ENCODE measurements around the gene PLPP4. TPM values are rescaled to one million over a fixed set of nuclear protein-coding genes. Genes with fewer than 3 reads are reported as not detected.

Gene PLPP4
- total and polyA plus RNA-seq, 2 experiments from 2014 or later: 30.0 to 34.4 TPM

DNA sequence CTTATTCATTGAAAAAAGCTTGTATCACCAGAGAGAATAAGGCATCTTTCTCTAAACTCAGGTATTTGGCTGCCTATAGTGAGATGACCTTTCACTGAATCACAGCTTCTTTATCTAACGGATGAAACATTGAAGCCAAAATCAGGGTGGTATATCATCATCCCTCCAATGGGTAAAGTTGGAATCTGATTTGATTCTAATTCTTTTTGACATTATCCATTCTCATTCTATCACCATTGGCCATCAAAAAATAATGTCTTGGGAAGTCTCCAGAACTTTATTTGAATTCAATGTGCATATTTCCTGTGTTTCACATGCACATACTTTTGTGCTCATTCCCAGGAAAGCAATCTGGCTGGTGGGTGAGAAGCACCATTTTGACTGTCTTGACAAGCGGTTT is 95.2 kb downstream of the PLPP4 start:
- Histone ChIP-seq H3K27me3 (replicated peaks; ENCODE audit: insufficient read depth) (no peaks in the 10 kb centered on the region), H3K4me2 (ENCODE audit: unreplicated experiment) (no peak overlapping the region), H3K79me2 (ENCODE audit: insufficient read depth) (no peaks in the 10 kb centered on the region), H4K20me1 (ENCODE audit: insufficient read depth) (no peaks in the 10 kb centered on the region), H3K9ac (no peak overlapping the region), H3K9me3 (ENCODE audit: low read depth) (no peaks in the 10 kb centered on the region), H3K27ac (no peak overlapping the region), H2AFZ (no peak overlapping the region), H3F3A (ENCODE audit: insufficient read depth) (no peaks in the 10 kb centered on the region), H3K9me2 (ENCODE audit: insufficient read depth) (no peaks in the 10 kb centered on the region), H3K4me1 (ENCODE audit: insufficient read depth) (no peaks in the 10 kb centered on the region), H3K36me3 (ENCODE audit: low read depth) (no peaks in the 10 kb centered on the region), H3K4me3 (no peak overlapping the region)
- no peak for TF ChIP-seq EZH2 (IDR thresholded peaks at IDR 0.05; ENCODE audit: insufficient read depth, poor library complexity, severe bottlenecking)
- DNase-seq: no peak
- in situ Hi-C loops (cut with MboI): no loop called here
- WGBS, 2 experiments (ENCODE audit: low coverage in 1 of 2, low lambda C conversion rate in 2 of 2, missing lambda C conversion rate in 2 of 2): 63 to 67% methylated on average over 2 of the region's 2 CpGs

DNA sequence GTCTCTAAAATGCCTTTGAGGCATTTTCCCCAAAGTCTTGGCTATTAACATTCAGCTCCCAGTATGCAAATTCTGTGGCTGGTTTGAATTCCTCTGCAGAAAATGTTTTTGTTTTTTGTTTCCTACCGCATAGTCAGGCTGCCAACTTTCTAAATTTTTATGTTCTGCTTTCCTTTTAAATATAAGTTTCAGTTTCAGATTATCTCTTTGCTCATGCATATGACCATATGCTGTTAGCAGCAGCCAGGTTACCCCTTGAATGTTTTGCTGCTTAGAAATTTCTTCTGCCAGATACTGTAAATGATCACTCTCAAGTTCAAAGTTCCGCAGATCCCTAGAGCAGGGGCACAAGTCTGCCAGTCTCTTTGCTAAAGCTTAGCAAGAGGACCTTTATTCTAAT is 96.9 kb downstream of the PLPP4 start:
- no peaks in the 10 kb centered on the region for H3K27me3 ChIP-seq (replicated peaks; ENCODE audit: insufficient read depth)
- no peaks in the 10 kb centered on the region for H3K79me2 ChIP-seq (ENCODE audit: insufficient read depth)
- no peaks in the 10 kb centered on the region for H4K20me1 ChIP-seq (ENCODE audit: insufficient read depth)
- H3F3A ChIP-seq (ENCODE audit: insufficient read depth): no peaks in the 10 kb centered on the region
- no peak for DNase-seq
- H3K9me3 ChIP-seq (ENCODE audit: low read depth): no peaks in the 10 kb centered on the region
- WGBS, 2 experiments (ENCODE audit: low coverage in 1 of 2, low lambda C conversion rate in 2 of 2, missing lambda C conversion rate in 2 of 2): 65 to 68% methylated on average over 2 of the region's 2 CpGs
- no peaks in the 10 kb centered on the region for H3K36me3 ChIP-seq (ENCODE audit: low read depth)
- H3K9ac ChIP-seq: no peak overlapping the region
- in situ Hi-C loops (cut with MboI): no loop called here
- no peaks in the 10 kb centered on the region for H3K4me1 ChIP-seq (ENCODE audit: insufficient read depth)
- TF ChIP-seq EZH2phosphoT487 (IDR thresholded peaks at IDR 0.05; ENCODE audit: insufficient read depth, low read depth) (no peak), EZH2 (IDR thresholded peaks at IDR 0.05; ENCODE audit: insufficient read depth, poor library complexity, severe bottlenecking) (no peak)
- H3K4me3 ChIP-seq: no peak overlapping the region
- no peak overlapping the region for H3K27ac ChIP-seq
- no peaks in the 10 kb centered on the region for H3K9me2 ChIP-seq (ENCODE audit: insufficient read depth)
- H3K4me2 ChIP-seq (ENCODE audit: unreplicated experiment): no peak overlapping the region
- no peak overlapping the region for H2AFZ ChIP-seq

DNA sequence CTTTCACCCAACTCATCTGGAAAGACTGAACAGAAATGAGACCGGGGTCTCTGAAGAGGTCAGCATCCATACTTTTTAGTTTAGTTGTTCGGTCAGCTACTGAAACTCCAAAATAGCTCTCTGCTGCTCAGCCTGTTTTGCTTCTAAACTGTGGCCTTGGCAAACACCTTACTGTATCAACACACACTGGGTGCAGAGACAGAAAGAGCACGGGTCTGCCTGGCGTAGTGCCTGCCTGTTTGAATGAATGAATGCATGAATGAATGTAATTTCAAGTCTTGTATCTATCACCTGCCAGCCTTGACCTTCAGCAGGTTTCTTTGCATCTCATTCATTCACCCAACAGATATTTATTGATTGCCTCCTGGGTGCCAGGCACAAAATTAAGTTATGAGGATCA is 98.4 kb downstream of the PLPP4 start:
- Histone ChIP-seq H3K9me3 (ENCODE audit: low read depth) (no peaks in the 10 kb centered on the region), H2AFZ (no peak overlapping the region), H3K36me3 (ENCODE audit: low read depth) (no peaks in the 10 kb centered on the region), H3K27ac (no peak overlapping the region), H3K9ac (no peak overlapping the region), H3K4me2 (ENCODE audit: unreplicated experiment) (no peak overlapping the region), H3K9me2 (ENCODE audit: insufficient read depth) (no peaks in the 10 kb centered on the region), H4K20me1 (ENCODE audit: insufficient read depth) (no peaks in the 10 kb centered on the region), H3K27me3 (replicated peaks; ENCODE audit: insufficient read depth) (no peaks in the 10 kb centered on the region), H3K4me1 (ENCODE audit: insufficient read depth) (no peaks in the 10 kb centered on the region), H3K4me3 (no peak overlapping the region), H3F3A (ENCODE audit: insufficient read depth) (no peaks in the 10 kb centered on the region), H3K79me2 (ENCODE audit: insufficient read depth) (no peaks in the 10 kb centered on the region)
- WGBS, 2 experiments (ENCODE audit: low coverage in 1 of 2, low lambda C conversion rate in 2 of 2, missing lambda C conversion rate in 2 of 2): 72 to 82% methylated on average over 4 of the region's 4 CpGs
- no peak for DNase-seq
- TF ChIP-seq EZH2 (IDR thresholded peaks at IDR 0.05; ENCODE audit: insufficient read depth, poor library complexity, severe bottlenecking): no peak
- no peak for TF ChIP-seq EZH2phosphoT487 (IDR thresholded peaks at IDR 0.05; ENCODE audit: insufficient read depth, low read depth)
- in situ Hi-C loops (cut with MboI): no loop called here

DNA sequence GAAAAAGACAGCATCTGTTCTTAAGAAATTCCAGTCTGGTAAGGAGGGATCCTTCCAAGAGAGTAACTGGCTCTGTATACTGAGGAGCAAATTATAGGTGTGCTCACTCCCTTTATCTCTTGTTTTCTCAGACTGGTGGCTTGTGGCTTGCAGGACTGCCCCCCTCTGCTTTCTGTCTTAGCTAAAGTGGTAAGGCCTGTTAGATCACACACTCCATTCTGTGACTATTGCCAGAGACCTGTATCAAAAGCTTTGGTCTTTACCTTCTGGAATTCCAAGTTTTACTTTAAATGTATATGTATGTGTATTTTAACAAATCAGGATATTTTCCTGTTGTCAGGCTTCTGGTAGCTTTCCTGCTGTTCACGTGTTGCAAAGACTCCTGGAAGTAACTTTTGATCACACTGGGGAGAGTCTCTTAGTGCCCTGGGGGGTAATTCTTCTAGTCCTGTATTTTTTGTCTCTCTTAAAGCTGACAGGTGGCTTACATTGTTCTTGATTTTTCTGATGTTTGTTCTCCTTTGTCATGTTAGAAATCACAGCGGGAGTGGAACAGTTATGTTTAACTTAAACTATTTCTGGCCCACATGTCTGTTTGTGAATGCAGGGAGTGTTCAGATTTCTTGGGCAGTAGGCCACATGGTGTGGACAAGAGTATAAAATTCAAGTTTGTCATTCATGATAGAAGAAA is 99.0 kb downstream of the PLPP4 start:
- Histone ChIP-seq H3K27ac (no peak overlapping the region), H3K4me1 (ENCODE audit: insufficient read depth) (no peaks in the 10 kb centered on the region), H3K9me2 (ENCODE audit: insufficient read depth) (no peaks in the 10 kb centered on the region), H3K4me2 (ENCODE audit: unreplicated experiment) (no peak overlapping the region), H3K9ac (no peak overlapping the region), H3F3A (ENCODE audit: insufficient read depth) (no peaks in the 10 kb centered on the region), H3K36me3 (ENCODE audit: low read depth) (no peaks in the 10 kb centered on the region), H2AFZ (no peak overlapping the region), H3K79me2 (ENCODE audit: insufficient read depth) (no peaks in the 10 kb centered on the region), H3K9me3 (ENCODE audit: low read depth) (no peaks in the 10 kb centered on the region), H4K20me1 (ENCODE audit: insufficient read depth) (no peaks in the 10 kb centered on the region), H3K27me3 (replicated peaks; ENCODE audit: insufficient read depth) (no peaks in the 10 kb centered on the region), H3K4me3 (no peak overlapping the region)
- WGBS, 2 experiments (ENCODE audit: low coverage in 1 of 2, low lambda C conversion rate in 2 of 2, missing lambda C conversion rate in 2 of 2): 76% methylated on average over 2 of the region's 2 CpGs
- DNase-seq: no peak
- in situ Hi-C loops (cut with MboI): no loop called here
- TF ChIP-seq EZH2phosphoT487 (IDR thresholded peaks at IDR 0.05; ENCODE audit: insufficient read depth, low read depth) (no peak), EZH2 (IDR thresholded peaks at IDR 0.05; ENCODE audit: insufficient read depth, poor library complexity, severe bottlenecking) (no peak)

DNA sequence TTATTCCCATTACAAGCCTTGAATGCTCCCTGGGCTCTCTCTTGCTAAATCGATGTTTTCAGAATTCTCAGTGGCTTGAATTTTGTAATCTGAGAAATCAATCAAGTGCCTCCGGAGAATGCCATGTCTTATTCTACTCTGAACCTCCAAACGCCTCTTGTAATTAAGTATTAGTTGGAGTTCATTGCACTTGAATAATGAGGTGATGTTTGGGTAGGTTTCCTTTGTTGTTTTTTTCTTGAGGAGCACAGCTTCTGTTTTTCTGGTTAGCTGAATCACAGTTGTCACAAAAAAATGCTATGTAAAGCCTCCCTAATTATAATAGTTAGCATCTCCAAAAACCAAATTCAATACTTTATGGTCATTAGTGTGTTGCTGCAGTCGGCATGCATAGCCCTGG is 100.3 kb downstream of the PLPP4 start:
- no peaks in the 10 kb centered on the region for H4K20me1 ChIP-seq (ENCODE audit: insufficient read depth)
- H3K9ac ChIP-seq: no peak overlapping the region
- H3F3A ChIP-seq (ENCODE audit: insufficient read depth): no peaks in the 10 kb centered on the region
- no peak overlapping the region for H3K4me3 ChIP-seq
- no peaks in the 10 kb centered on the region for H3K79me2 ChIP-seq (ENCODE audit: insufficient read depth)
- H3K27ac ChIP-seq: no peak overlapping the region
- no peaks in the 10 kb centered on the region for H3K9me2 ChIP-seq (ENCODE audit: insufficient read depth)
- no peaks in the 10 kb centered on the region for H3K4me1 ChIP-seq (ENCODE audit: insufficient read depth)
- H3K4me2 ChIP-seq (ENCODE audit: unreplicated experiment): no peak overlapping the region
- no peaks in the 10 kb centered on the region for H3K27me3 ChIP-seq (replicated peaks; ENCODE audit: insufficient read depth)
- no peak for DNase-seq
- 57 to 62% methylated on average over 4 of the region's 4 CpGs for WGBS, 2 experiments (ENCODE audit: low coverage in 1 of 2, low lambda C conversion rate in 2 of 2, missing lambda C conversion rate in 2 of 2)
- TF ChIP-seq EZH2 (IDR thresholded peaks at IDR 0.05; ENCODE audit: insufficient read depth, poor library complexity, severe bottlenecking) (no peak), EZH2phosphoT487 (IDR thresholded peaks at IDR 0.05; ENCODE audit: insufficient read depth, low read depth) (no peak)
- H3K36me3 ChIP-seq (ENCODE audit: low read depth): no peaks in the 10 kb centered on the region
- H2AFZ ChIP-seq: no peak overlapping the region
- H3K9me3 ChIP-seq (ENCODE audit: low read depth): no peaks in the 10 kb centered on the region
- in situ Hi-C loops (cut with MboI): no loop called here

All from GM23248 (cell line).